ENCODE measurements around the gene PCSK6. TPM values are rescaled to one million over a fixed set of nuclear protein-coding genes. Genes with fewer than 3 reads are reported as not detected.

The PCSK6 gene
- total RNA-seq, 2 donors from 2014 or later: 1.9 to 27.8 TPM

- no peaks in the 10 kb centered on the region for H3K9me3 ChIP-seq (ENCODE audit: control insufficient read depth, low read length, poor library complexity, severe bottlenecking)
- no peak overlapping the region for H3K4me3 Mint-ChIP-seq
- ATAC-seq (no peak), DNase-seq (no peak)
- no peaks in the 10 kb centered on the region for H3K36me3 Mint-ChIP-seq (ENCODE audit: low read depth)
- no peak overlapping the region for H3K27ac Mint-ChIP-seq
- peaks cover 14% of the 10 kb centered on the region for H3K27me3 Mint-ChIP-seq
- H3K4me1 Mint-ChIP-seq: no peaks in the 10 kb centered on the region
These were observed 175.0 kb downstream of the PCSK6 start for GRCh38 chr15:101314336-101315125.

DNA sequence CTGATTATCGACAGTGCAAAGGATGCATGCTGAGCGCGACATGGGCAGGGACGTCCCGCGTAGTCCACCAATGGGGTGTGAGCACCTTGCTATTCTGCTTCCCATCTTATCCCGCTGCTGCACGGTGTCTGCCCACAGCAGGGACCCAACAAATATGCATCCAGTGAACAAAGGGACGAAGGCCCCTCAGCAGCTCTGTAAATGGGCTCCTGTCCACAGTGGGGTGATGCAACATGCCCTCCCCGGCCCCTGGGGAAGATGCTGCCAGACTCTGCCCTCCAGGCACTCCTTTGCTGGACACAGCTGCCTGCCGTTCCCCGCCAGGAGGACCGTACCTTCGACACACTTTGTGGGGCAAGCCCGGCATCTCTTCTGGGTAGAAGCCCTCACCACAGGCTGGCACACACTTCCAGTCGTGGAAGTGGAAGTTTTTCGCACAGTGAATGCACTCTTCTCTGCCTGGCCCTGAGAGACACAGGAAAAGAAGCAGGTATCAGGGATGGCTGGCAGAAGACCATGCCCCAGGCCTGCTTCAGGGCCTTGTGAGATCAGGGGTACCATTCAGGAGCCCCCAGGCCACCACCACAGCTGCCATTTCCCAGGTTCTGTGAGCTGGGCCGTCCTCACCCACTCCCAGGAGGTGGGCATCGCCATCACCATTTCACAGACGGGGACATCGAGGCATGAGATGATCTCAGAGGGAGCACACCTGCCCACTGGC, 176.3 kb downstream of the PCSK6 start:
- DNase-seq: no peak
- no peak overlapping the region for H3K27ac Mint-ChIP-seq

DNA sequence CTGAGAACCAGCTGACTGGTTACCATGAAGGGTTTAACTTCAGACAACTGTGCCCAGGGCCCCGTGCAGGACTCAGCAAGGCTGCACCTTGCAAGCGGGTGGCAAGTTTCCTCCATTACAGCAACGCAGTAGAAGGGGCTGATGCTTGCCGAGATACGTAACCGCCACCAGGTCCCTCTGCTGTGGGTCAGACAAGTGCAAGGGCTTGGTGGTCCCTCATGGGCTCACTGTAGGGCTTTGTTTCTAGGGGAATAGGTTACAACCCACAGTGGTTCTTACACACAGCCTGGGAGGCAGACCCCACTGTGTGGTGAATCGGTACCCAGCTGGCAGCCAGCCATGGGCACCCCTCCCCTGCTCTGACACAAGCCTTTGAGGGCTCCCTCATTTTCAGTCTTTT, 179.0 kb downstream of the PCSK6 start:
- Mint-ChIP-seq H3K4me1 (no peaks in the 10 kb centered on the region), H3K4me3 (no peak overlapping the region), H3K27ac (no peak overlapping the region), H3K36me3 (ENCODE audit: low read depth) (no peaks in the 10 kb centered on the region), H3K27me3 (no peaks in the 10 kb centered on the region)
- no peak for ATAC-seq
- H3K9me3 ChIP-seq (ENCODE audit: control insufficient read depth, low read length, poor library complexity, severe bottlenecking): no peaks in the 10 kb centered on the region
- no peak for DNase-seq

More for the DNA sequence above, 176.3 kb downstream of the PCSK6 start:
- Mint-ChIP-seq H3K4me1 (no peaks in the 10 kb centered on the region), H3K4me3 (no peak overlapping the region), H3K36me3 (ENCODE audit: low read depth) (no peaks in the 10 kb centered on the region), H3K27me3 (peaks cover 7% of the 10 kb centered on the region)
- ATAC-seq: no peak
- H3K9me3 ChIP-seq (ENCODE audit: control insufficient read depth, low read length, poor library complexity, severe bottlenecking): no peaks in the 10 kb centered on the region

DNA sequence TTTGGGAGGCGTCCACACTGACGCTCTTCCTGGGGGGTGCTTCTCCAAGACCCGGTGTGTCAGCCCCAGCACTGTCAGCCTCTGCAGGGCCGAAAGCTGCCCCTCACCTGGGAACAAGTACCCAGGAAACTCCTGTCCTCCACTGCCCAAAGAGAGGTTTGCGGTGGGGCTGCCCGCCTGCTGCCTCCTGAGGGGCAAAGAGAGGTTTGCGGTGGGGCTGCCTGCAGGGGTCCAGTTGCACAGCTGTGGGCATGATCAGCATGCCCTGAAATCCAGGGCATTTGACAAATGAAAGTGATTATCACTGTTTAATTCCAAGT, 179.4 kb downstream of the PCSK6 start:
- H3K4me1 Mint-ChIP-seq: no peaks in the 10 kb centered on the region
- no peak overlapping the region for H3K27ac Mint-ChIP-seq
- no peaks in the 10 kb centered on the region for H3K9me3 ChIP-seq (ENCODE audit: control insufficient read depth, low read length, poor library complexity, severe bottlenecking)
- no peaks in the 10 kb centered on the region for H3K36me3 Mint-ChIP-seq (ENCODE audit: low read depth)
- peaks cover under 1% of the 10 kb centered on the region for H3K27me3 Mint-ChIP-seq
- no peak for ATAC-seq
- no peak overlapping the region for H3K4me3 Mint-ChIP-seq
- no peak for DNase-seq

DNA sequence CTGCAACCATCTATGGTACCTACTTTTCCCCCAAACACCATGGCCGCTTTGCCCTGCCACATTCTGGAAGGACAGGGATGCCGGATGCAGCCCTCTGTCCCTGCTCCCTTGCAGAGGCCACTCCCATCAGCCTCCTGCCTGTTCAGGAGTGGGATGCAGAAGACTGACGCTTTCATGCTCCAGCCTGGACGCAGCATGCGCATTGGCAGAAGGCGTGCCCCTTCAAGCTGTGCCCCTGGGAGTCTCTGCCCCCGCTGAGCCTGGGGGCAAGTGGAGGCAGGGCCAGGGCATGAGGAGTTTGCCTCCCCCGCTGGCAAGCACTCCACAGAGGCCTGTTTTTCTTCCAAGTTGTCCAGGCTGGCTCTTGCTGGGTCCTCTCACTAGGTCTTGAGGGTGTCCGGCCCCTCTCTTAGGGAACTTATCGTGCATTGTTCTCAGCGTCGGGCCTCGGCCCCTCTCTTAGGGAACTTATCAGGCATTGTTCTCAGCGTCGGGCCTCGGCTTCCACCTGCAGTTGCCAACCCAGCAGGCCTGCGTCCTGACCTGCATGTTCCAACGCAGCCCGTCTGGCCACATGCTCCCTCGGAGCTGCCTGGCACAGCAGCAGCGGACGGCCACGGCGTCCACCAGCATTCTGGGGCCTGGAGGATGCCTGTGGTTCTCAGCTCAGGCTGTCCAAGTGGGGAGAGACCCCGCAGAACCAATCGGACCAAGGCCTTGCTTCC, 179.9 kb downstream of the PCSK6 start:
- Mint-ChIP-seq H3K4me3 (no peak overlapping the region), H3K4me1 (no peaks in the 10 kb centered on the region), H3K27ac (no peak overlapping the region), H3K36me3 (ENCODE audit: low read depth) (no peaks in the 10 kb centered on the region), H3K27me3 (peaks cover 6% of the 10 kb centered on the region)
- ATAC-seq (no peak), DNase-seq (no peak)
- no peaks in the 10 kb centered on the region for H3K9me3 ChIP-seq (ENCODE audit: control insufficient read depth, low read length, poor library complexity, severe bottlenecking)

- Mint-ChIP-seq H3K27ac (no peak overlapping the region), H3K36me3 (ENCODE audit: low read depth) (no peaks in the 10 kb centered on the region), H3K4me1 (no peaks in the 10 kb centered on the region), H3K4me3 (no peak overlapping the region), H3K27me3 (peaks cover 9% of the 10 kb centered on the region)
- ATAC-seq (no peak), DNase-seq (no peak)
- no peaks in the 10 kb centered on the region for H3K9me3 ChIP-seq (ENCODE audit: control insufficient read depth, low read length, poor library complexity, severe bottlenecking)
These were observed 180.7 kb downstream of the PCSK6 start for GRCh38 chr15:101308604-101309435.

DNA sequence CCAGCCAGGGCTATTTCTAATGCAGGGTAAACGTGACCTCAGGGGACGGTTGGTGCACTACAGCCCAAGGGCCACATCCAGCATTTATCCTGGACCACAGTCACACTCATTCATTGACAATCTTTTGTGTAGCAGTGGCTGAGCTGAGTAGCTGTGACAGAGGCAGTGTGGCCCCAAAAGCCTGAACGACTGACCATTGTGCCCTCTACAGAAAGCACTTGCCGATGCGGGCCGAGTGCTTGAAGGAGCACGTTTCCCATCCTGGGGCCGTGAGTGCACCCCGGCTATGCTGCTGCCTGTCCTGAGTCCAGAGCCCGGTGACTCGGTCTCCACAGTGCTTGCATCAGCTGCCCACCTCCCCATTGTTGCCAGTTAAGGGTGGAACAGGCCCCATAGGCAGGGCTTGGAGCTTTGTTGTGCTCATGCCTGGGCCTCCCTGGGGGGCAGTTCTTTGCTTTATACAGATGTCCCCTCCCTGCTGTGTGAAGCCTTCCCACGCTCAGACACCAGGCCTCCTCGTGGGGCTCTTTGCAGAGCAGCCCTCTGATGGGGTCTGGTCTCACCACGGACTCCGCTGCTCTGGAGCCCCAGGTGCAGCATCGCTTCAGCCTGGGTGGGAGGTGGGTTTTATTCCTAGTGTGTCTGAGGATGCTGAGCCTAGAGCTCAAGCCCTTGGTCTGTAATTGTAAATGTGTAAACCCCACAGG, 181.5 kb downstream of the PCSK6 start:
- Mint-ChIP-seq H3K27ac (no peak overlapping the region), H3K27me3 (peaks cover 9% of the 10 kb centered on the region), H3K36me3 (ENCODE audit: low read depth) (no peaks in the 10 kb centered on the region), H3K4me1 (no peaks in the 10 kb centered on the region), H3K4me3 (no peak overlapping the region)
- ATAC-seq: no peak
- DNase-seq: no peak
- H3K9me3 ChIP-seq (ENCODE audit: control insufficient read depth, low read length, poor library complexity, severe bottlenecking): no peaks in the 10 kb centered on the region

DNA sequence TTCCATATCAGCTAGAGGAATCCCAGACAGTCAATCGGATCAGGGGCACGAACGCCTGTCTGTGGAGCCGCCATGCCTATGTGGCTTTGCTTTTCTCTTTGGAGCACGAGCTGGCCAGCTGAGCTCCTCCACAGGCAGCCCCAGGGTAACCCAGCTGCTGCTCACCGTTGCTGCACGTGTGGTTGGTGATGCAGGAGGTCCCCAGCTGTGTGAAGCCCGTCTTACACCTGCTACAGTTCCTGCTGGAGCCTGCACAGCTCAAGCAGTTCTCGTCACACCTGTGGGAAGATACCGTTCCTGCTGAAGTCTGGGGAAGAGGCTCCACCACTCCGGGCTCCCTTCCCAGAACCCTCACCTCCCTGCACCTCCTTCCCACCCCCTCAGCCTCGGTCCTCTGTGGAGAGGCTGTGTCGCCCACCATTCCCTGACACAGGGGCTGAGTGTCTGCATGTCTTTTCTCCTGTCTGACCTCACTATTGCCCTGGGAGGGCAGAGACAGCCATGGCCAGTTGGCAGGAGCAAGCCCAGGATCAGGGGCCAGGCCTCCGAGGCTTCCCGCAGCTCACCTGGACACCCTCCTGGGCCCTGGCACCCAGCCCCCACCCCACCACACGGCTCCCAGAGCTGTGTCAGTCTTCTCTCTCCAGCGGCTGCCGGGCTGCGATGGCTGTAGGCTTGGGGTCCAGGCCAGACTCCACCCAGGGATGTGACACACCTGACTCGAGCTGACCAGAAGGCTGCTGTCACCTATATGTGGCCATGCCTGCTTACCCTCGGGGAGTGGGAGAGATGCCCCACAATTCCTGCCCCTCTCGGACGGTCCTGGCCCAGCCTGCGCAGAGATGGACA, 182.2 kb downstream of the PCSK6 start:
- peaks cover 9% of the 10 kb centered on the region for H3K27me3 Mint-ChIP-seq
- no peak overlapping the region for H3K4me3 Mint-ChIP-seq
- DNase-seq (no peak), ATAC-seq (no peak)
- no peak overlapping the region for H3K27ac Mint-ChIP-seq
- H3K9me3 ChIP-seq (ENCODE audit: control insufficient read depth, low read length, poor library complexity, severe bottlenecking): no peaks in the 10 kb centered on the region
- H3K36me3 Mint-ChIP-seq (ENCODE audit: low read depth): no peaks in the 10 kb centered on the region
- H3K4me1 Mint-ChIP-seq: no peaks in the 10 kb centered on the region

GRCh38 chr15:101306341-101307047, 183.0 kb downstream of the PCSK6 start:
- no peaks in the 10 kb centered on the region for H3K36me3 Mint-ChIP-seq (ENCODE audit: low read depth)
- no peaks in the 10 kb centered on the region for H3K9me3 ChIP-seq (ENCODE audit: control insufficient read depth, low read length, poor library complexity, severe bottlenecking)
- DNase-seq (no peak), ATAC-seq (no peak)
- no peaks in the 10 kb centered on the region for H3K4me1 Mint-ChIP-seq
- H3K27me3 Mint-ChIP-seq: peaks cover 9% of the 10 kb centered on the region
- no peak overlapping the region for H3K4me3 Mint-ChIP-seq
- no peak overlapping the region for H3K27ac Mint-ChIP-seq

DNA sequence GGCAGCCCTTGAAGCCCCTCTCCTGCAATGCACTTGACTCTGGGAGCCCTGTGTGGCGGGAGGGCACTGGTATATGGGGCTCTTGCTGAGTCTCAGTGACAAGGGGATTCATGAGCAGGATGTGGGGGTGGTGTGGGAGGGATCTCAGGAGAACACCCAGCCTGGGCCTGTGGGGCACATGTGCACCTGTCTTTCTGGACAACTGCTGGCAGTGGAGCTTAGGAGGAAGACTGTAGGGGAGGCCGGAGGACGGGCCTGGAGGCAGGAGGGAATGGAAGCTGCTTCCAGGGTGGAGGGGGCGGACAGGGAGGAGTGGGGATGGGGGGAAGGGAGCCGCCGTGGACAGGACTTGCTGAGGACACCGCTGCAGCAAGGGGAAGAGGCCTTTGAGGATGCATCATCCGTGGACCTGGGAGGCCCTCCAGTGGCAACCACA, 183.7 kb downstream of the PCSK6 start:
- Mint-ChIP-seq H3K36me3 (ENCODE audit: low read depth) (no peaks in the 10 kb centered on the region), H3K27ac (no peak overlapping the region), H3K4me1 (no peaks in the 10 kb centered on the region), H3K27me3 (peaks cover 9% of the 10 kb centered on the region), H3K4me3 (no peak overlapping the region)
- no peak for DNase-seq
- no peaks in the 10 kb centered on the region for H3K9me3 ChIP-seq (ENCODE audit: control insufficient read depth, low read length, poor library complexity, severe bottlenecking)
- ATAC-seq: no peak

DNA sequence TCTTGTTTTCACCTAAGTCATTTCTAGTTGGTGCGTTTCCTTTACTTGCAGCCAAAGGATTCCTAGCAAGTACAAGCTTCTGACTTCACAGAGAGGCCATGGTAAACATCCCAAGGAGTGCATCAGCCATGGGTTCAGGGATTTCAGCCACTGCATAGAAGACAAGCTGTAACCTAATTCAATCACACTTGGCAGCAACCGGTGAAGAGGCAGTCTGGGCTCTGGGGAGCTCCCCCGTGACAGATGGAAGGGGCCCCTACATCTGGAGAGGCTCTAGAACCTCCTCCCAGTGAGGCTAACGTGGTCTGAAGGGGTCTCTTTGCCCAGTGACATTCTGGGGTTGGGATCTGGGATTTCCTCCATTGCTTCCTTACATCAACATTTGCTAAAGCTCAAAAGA, 186.1 kb downstream of the PCSK6 start:
- no peak overlapping the region for H3K27ac Mint-ChIP-seq
- no peak for DNase-seq
- ATAC-seq: no peak
- H3K9me3 ChIP-seq (ENCODE audit: control insufficient read depth, low read length, poor library complexity, severe bottlenecking): no peaks in the 10 kb centered on the region
- peaks cover 9% of the 10 kb centered on the region for H3K27me3 Mint-ChIP-seq
- H3K4me3 Mint-ChIP-seq: no peak overlapping the region
- no peaks in the 10 kb centered on the region for H3K36me3 Mint-ChIP-seq (ENCODE audit: low read depth)
- H3K4me1 Mint-ChIP-seq: no peaks in the 10 kb centered on the region

All from T-helper 17 cell (primary cell).